HL-60 (cell line): ENCODE data around the gene PTPRD.

Source experiments
- CTCF ChIP-seq: IDR thresholded peaks from one replicate; pipeline ENCODE4 v1.5.1; 2011; ENCODE audit warnings: low read length, control low read depth, inconsistent platforms; ENCODE audit not compliant: insufficient read depth
- POLR2AphosphoS5 ChIP-seq: IDR thresholded peaks from 2 replicates; pipeline ENCODE4 v1.6.1; 2012; ENCODE audit warnings: low read depth

- no peak for TF ChIP-seq CTCF
- TF ChIP-seq POLR2AphosphoS5: no peak
These were observed 1650.7 kb downstream of the PTPRD start for GRCh38 chr9:8962084-8962483.
